OCI-LY7 (cell line): ENCODE measurements around the gene VPS37C.

Experiments
- CTCF ChIP-seq: fragments of 200-600 bp; sonication (generic); conservative IDR thresholded peaks from 2 replicates; pipeline ENCODE4 v1.5.1; 2014; ENCODE audit warnings: mild to moderate bottlenecking, antibody characterized with exemption, low read length, moderate library complexity, mixed read lengths
- EZH2phosphoT487 ChIP-seq: fragments of 200-600 bp; sonication (generic); IDR thresholded peaks from 2 replicates; pipeline ENCODE4 v1.6.1; 2018; ENCODE audit warnings: low read depth, borderline replicate concordance, mild to moderate bottlenecking, mixed run types, antibody characterized with exemption, low read length, moderate library complexity, mixed read lengths

- TF ChIP-seq CTCF (no peak), EZH2phosphoT487 (no peak)
Observed at GRCh38 chr11:61164606-61165424, 3.6 kb upstream of the VPS37C start.
